Renal cortex interstitium (tissue), 11 donors: ENCODE measurements around the gene NHERF1. TPM values are rescaled to one million over a fixed set of nuclear protein-coding genes. Genes with fewer than 3 reads are reported as not detected.

Source experiments
- DNase-seq, 11 donors: peaks; one replicate each; pipeline ENCODE4 v3.0.0-alpha.2; 2013; ENCODE audit warnings: low read depth in 9 of 11, low spot score in 4 of 11; ENCODE audit errors: extremely low read depth in 1 of 11
- polyA plus RNA-seq, 3 donors: library from polyadenylated mRNA; unstranded; fragments of 120-200 nt; gene quantifications; one replicate each; pipeline ENCODE4 v1.2.1, GENCODE V29; 2013; ENCODE audit not compliant: insufficient read length in 3 of 3

Gene NHERF1
- polyA plus RNA-seq, 3 donors: 158 to 197 (median 171) TPM

- no peak for DNase-seq
These were observed 25.5 kb downstream of the NHERF1 start for GRCh38 chr17:74773871-74774286.

GRCh38 chr17:74775409-74776043, 27.1 kb downstream of the NHERF1 start:
- DNase-seq: no peak

GRCh38 chr17:74776044-74776962, 27.9 kb downstream of the NHERF1 start, which contains the start of gene NAT9:
TSS of gene NAT9 (minus strand) at chr17:74776345. CDS start at chr17:74775698, 647 bp downstream.
- DNase-seq: peak; percentile 89 to 95 (median 94)

GRCh38 chr17:74776990-74777389, 28.6 kb downstream of the NHERF1 start:
- no peak for DNase-seq

GRCh38 chr17:74777901-74778515, 29.6 kb downstream of the NHERF1 start:
- no peak for DNase-seq

GRCh38 chr17:74778960-74779359, 30.5 kb downstream of the NHERF1 start:
- no peak for DNase-seq

- no peak for DNase-seq
These were observed 31.1 kb downstream of the NHERF1 start for GRCh38 chr17:74779501-74779900.

GRCh38 chr17:74779948-74780400, 31.5 kb downstream of the NHERF1 start:
- no peak for DNase-seq

GRCh38 chr17:74780443-74781238, 32.2 kb downstream of the NHERF1 start:
- no peak for DNase-seq

- no peak for DNase-seq
These were observed 34.1 kb downstream of the NHERF1 start for GRCh38 chr17:74782571-74782970.

- DNase-seq: no peak
These were observed 35.8 kb downstream of the NHERF1 start for GRCh38 chr17:74784125-74784810.

- no peak for DNase-seq
These were observed 36.9 kb downstream of the NHERF1 start for GRCh38 chr17:74785096-74785980.

- DNase-seq: no peak
These were observed 37.5 kb downstream of the NHERF1 start for GRCh38 chr17:74785981-74786360.

- DNase-seq: no peak
These were observed 38.1 kb downstream of the NHERF1 start for GRCh38 chr17:74786431-74787055.

GRCh38 chr17:74790161-74791058, 42.0 kb downstream of the NHERF1 start:
- no peak for DNase-seq

GRCh38 chr17:74792586-74793105, 44.2 kb downstream of the NHERF1 start:
- DNase-seq: no peak
